ENCODE data around the gene PTPRE.

- TF ChIP-seq EZH2 (IDR thresholded peaks at IDR 0.05) (no peak), POLR2AphosphoS5 (IDR thresholded peaks at IDR 0.05; ENCODE audit: borderline replicate concordance, low read depth, low read length) (no peak)
These were observed 178.1 kb downstream of the PTPRE start for GRCh38 chr10:128084991-128085390.
